Measurements from ENCODE around the gene CTSD.

The CTSD gene

GRCh38 chr11:1755692-1756561 is 7.8 kb downstream of the CTSD start:
- no peak overlapping the region for H3K4me3 ChIP-seq
- peak overlapping the region in 1 of 2 donors; percentile 72 for H3K27ac ChIP-seq
- DNase-seq (ENCODE audit: low spot score), result no peak

DNA sequence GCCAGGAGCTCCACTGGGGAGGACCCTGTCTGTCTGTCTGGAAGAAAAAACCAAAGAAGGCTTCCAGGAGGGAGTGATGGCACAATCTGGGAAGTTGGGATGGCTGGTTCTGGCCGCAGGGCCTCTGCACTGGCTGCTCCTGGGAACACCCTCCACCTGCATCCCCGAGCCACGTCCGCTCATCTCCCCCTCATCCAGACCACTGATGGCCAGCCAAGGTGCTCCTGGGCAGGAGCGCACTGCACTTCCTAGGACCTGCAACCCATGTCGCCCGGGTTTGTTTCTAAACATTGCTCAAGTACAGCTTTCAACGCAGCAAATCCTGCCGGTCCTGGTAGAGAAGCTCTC is 8.4 kb downstream of the CTSD start:
- DNase-seq (ENCODE audit: low spot score), result no peak
- Histone ChIP-seq H3K4me3 (no peak overlapping the region), H3K27ac (peak overlapping the region in 1 of 2 donors; percentile 72)
- TF ChIP-seq CTCF (IDR thresholded peaks at IDR 0.05), result no peak

More at GRCh38 chr11:1755692-1756561, 7.8 kb downstream of the CTSD start:
- TF ChIP-seq CTCF (IDR thresholded peaks at IDR 0.05), result no peak

DNA sequence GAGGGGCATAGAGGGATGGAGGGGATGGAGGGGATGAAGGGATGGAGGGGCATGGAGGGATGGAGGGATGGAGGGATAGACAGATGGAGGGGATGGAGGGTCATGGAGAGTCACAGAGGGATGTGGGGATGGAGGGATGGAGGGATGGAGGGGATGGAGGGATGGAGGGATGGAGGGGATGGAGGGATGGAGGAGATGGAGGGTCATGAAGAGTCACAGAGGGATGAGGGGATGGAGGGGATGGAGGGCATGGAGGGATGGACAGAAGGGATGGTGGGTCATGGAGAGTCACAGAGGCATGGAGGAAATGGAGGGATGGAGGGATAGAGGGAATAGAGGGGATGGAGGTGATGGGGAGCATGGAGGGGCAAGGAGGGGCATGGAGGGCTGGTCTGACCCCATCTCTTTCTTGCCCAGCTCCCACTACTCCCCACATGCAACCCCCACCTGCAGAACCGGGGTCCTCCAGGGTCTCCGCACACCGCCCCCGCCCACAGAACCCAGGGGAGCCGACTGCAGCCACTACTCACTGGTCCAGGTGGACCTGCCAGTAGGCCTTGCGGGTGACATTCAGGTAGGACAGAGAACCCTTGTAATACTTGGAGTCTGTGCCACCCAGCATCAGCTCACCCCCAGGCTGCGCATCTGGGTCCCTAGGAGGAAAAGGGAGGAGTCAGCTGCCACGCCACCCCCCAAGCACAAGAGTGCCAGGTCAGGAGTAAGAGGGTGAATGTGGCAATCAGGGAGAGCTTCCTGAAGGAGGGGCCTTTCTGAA is 9.2 kb downstream of the CTSD start:
- Histone ChIP-seq H3K27ac (peak overlapping the region in 1 of 2 donors; percentile 72), H3K4me3 (no peak overlapping the region)
- no peak for DNase-seq (ENCODE audit: low spot score)
- no peak for TF ChIP-seq CTCF (IDR thresholded peaks at IDR 0.05)

DNA sequence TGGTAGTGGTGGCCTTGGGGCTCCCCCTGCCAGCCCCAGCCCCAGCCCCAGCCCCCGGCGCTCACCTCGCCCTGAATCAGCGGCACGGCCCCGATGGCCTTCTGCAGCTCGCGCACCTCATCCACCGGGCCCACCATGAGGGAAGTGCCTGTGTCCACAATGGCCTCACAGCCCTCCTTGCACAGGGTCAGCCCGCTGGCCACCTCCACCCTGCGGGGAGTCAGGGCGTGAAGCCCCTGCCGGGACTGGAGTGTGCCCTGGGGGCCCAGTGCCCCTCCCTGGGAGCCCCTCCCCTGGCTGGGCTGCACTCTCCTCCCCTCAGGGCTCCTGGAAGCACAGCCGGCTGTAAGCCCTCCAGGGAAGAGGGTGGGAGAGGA is 9.8 kb downstream of the CTSD start:
- Histone ChIP-seq H3K4me3 (no peak overlapping the region), H3K27ac (peak overlapping the region in 1 of 2 donors; percentile 15)
- TF ChIP-seq CTCF (IDR thresholded peaks at IDR 0.05), result no peak
- no peak for DNase-seq (ENCODE audit: low spot score)

DNA sequence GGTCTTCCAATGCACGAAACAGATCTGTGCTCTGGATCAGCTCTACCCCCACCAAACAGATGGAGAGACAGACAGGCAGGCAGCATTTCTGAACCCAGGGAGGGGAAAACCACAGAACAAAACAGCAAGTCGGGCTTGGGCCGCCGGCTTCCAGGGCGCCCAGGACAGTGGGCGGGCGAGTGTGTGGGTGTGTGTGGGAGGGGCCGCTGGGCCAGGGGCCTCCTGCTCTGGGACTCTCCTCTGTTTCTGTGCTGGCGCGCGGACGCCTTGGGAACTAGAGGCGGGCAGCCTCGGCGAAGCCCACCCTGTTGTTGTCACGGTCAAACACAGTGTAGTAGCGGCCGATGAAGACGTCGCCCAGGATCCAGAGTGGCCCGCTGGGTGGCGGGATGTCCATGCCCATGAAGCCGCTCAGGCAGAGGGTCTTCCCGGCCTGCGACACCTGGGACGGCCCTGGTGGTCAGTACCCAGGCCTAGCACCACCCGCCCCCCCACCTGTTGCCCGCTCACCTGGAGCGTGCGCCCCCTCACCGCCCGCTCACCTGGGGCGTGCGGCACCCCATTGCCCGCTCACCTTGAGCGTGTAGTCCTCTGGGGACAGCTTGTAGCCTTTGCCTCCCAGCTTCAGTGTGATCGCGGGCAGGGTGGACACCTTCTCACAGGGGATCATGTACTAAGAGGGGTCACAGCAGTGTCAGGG is 10.3 kb downstream of the CTSD start:
- Histone ChIP-seq H3K4me3 (no peak overlapping the region), H3K27ac (peak overlapping the region in 1 of 2 donors; percentile 87)
- no peak for TF ChIP-seq CTCF (IDR thresholded peaks at IDR 0.05)
- DNase-seq (ENCODE audit: low spot score), result no peak

GRCh38 chr11:1752907-1753228 is 10.9 kb downstream of the CTSD start:
- no peak for TF ChIP-seq CTCF (IDR thresholded peaks at IDR 0.05)
- no peak overlapping the region for H3K4me3 ChIP-seq
- H3K27ac ChIP-seq, result peak overlapping the region in 1 of 2 donors; percentile 87
- DNase-seq (ENCODE audit: low spot score), result no peak
